ENCODE measurements around the gene ASMTL.
"Not testable (repeated sequence)": the region's sequence is repeated elsewhere in the genome, so short reads cannot be mapped to it uniquely, and the experiment has no call there.

The ASMTL gene, protein sequence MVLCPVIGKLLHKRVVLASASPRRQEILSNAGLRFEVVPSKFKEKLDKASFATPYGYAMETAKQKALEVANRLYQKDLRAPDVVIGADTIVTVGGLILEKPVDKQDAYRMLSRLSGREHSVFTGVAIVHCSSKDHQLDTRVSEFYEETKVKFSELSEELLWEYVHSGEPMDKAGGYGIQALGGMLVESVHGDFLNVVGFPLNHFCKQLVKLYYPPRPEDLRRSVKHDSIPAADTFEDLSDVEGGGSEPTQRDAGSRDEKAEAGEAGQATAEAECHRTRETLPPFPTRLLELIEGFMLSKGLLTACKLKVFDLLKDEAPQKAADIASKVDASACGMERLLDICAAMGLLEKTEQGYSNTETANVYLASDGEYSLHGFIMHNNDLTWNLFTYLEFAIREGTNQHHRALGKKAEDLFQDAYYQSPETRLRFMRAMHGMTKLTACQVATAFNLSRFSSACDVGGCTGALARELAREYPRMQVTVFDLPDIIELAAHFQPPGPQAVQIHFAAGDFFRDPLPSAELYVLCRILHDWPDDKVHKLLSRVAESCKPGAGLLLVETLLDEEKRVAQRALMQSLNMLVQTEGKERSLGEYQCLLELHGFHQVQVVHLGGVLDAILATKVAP

DNA sequence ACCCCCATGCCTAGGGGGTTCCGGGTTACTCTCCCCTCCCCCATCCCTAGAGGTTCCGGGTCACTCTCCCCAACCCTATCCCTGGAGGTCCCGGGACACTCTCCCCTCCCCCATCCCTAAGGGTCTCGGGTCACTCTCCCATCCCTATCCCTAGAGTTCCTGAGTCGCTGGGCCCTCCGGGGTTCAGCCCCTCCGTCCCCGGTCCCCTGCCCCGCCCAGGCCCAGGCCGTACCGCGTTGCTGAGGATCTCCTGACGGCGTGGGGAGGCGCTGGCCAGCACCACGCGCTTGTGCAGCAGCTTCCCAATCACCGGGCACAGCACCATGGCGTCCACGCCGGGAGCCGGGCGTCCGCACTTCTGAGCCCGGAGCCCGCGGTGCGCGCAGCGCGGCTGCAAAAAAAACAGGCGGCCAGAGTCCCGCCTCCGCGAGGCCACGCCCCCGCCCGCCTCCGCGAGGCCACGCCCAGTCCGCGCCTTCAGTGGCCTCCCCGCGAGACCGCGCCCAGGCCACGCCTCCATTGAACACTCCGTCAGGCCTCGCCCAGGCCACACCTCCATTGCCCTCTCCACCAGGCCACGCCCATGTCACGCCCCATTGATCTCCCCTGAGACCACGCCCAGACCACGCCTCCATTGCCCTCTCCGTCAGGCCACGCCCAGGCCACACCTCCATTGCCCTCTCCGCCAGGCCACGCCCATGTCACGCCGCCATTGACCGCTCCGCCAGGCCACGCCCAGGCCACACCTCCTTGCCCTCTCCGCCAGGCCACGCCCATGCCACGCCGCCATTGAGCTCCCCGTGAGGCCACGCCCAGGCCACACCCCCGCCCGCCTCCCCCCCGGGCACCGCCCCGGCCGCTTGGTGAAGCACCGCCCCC, at the start of gene ASMTL:
TSS of gene ASMTL (minus strand) at position 394 of the 879 bp plus-strand sequence. CDS start at position 325, 69 bp downstream.
- DNase-seq = peak; percentile 99 to 100 (median 100)

DNA sequence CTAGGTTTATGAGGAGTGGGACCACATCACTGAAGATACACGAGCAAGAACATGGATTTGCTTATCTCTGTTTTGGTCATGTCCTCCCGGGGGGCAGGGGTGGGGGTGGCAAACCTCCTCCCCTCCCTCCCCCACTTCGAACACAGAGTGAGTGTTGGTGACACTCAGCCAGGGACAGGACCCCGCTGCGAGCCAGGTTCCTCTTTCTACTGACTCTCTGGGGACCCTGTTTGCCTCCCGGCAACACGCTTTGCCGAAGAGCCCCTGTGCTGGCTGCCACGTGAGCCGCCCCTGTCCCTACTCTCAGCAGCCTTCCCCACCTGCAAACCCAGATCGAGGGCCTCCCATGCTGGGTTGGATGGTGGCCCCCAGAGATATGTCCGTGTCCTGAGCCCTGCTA, 49.5 kb upstream of the ASMTL start:
- peak in 2 of 3 donors; percentile 7 to 17 for DNase-seq

DNA sequence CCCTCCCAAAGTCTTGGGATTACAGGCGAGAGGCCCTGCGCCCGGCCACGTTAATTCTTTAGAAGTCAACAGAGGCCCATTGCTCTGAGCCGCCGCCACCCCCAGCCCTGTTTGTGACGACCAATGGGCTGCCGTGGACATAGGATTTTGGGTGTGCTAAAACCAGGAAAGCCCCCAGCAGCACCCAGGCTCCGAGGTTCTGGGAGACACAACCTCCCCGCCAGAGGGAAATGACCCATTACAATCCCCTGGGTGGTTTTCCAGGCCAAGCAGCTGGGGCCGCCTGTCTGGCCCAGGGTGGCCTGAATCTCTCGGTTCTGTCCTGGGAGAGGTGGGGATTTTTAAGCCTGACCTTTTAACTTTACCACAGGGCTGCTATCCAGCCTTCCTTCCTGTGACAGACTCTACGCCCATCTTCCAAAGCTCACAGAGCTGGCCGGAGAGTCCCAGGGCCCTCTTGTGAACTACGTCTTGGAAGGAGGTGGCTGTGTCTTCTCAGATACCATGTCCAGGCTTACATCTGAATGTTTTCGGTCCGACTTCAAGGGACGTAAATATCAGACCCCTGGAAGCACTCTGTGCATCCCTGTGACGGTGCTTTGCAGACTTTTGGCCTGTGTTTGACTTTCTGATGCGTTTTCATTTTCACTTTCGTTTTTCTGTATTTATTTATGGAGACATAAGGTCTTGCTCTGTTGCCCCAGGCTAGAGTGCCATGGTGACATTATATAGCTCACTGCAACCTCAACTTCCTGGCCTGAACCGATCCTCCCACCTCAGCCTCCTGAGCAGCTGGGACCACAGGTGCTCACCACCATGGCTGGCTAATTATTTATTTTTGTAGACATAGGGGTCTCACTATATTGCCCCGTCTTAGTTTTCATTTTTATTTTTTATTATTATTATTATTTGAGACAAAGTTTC, 48.3 kb upstream of the ASMTL start:
- peak; percentile 28 to 54 (median 34) for DNase-seq

DNA sequence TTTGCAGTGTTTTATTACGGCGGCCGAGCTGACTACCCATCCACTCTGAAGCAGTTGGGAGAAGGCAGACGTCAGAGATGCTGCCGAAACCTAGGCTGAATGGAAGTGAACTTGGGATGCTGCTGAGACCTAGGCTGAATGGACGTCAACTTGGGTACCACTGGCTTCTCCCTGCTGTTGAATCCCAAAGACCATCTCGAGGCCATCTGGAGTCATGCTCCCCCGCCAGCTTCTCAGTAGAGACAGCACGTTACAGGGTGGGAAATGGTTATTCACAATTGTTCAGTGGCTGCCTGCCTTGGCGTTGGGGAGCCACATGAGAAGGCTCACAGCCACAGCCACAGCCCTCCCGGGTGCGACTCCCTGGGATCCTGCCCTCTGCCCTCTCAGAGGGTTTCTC, 43.4 kb upstream of the ASMTL start:
- no peak for DNase-seq

DNA sequence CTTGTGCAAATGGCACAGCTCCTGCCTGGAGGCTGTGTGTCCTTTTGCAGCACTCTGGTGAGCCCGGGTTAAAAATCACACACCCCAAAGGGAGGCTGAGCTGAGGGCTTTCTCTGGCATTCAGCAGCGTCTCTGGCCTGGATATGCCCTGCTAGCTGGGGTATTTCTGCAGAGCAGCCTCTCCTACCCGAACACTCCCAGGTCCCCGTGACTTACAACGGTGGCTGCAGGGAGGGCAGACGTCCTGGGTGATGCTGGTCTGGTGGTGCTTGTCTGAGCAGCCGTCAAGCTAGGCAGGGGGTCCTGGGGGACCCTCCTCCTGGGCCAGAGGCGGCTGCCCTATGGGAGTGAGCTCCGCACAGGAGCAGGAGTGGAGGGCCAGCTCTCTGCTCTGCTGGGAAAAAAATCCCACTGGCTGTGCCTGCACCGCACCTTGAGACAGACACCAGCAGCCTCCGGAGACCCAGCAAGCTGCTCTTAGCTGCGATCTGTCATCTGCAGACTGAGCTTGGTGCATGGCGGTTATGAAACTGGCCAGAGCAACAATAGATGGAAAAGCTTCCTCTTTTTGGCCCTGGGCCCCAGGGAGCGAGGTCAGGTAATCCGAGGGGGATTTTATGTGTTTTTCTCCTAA, 41.3 kb upstream of the ASMTL start:
- peak; percentile 71 to 72 (median 72) for DNase-seq

DNA sequence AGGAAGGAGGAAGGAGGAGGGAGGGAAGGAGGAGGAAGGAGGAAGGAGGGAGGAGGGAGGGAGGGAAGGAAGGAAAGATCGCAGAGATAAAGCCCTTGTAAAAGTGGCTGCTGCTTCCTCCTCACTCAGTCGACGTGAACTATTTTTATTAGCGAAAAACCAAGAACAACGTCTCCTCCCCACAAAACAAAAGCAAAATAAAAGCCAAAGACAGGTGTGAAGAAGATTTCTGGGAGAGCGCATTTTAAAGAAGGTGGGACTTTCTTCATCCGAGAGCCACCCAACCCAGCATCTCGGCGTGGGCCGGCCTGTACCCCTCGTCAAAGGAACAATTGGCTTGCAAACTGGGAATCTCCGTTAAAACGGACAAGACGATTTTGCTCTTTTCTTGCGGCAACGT, 40.7 kb upstream of the ASMTL start:
- DNase-seq = no peak

DNA sequence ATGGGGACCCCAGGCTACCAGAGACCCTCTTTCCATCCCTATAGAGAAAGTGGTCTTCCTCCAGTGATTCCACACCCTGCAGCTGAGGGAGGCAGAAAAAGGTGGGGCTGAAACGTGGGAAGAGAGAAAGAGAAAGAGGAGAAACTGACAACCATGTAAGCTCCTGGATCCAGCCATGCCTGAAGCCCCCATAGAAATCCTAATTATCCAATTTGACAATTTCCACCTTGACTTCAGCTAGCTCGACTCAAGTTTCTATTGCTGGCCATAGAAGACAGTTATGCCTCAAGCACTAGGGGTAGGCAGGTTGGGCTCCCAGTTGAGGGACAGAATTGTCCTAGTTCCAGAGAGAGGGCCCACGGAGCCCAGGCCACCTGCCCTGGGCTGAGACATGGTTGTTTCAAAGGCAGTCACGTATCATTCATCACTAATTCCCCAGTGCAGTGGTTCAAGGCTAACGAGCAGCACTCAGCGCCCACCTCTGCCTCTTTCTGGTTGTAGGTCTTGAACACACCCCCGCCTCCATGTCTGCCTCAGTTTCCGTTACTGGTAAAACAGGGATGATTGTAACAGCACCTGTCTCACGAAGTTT, 39.8 kb upstream of the ASMTL start:
- DNase-seq = no peak

DNA sequence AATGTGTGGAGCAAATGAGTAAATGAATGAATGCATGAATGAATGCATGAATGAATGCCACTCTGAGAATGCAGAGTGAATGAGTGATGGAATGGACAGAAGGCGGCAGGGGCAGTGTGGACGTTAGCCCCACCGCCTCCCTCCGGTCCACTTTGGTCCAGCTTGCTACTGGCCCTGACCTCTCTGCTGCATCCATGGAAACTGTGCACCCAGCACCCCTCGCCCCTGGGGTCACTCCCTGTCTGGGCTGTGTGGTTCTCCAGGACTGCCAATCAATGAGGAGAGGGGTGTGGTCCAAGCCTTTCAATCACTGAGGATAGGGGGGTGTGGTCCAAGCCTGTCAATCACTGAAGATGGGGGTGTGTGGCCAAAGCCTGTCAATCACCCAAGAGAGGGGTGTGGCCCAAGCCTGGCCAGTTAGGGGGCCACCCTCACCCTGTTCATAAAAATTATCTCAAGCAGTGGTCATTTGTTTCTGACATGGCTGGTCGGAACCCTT, 39.2 kb upstream of the ASMTL start:
- peak; percentile 34 to 55 (median 36) for DNase-seq

DNA sequence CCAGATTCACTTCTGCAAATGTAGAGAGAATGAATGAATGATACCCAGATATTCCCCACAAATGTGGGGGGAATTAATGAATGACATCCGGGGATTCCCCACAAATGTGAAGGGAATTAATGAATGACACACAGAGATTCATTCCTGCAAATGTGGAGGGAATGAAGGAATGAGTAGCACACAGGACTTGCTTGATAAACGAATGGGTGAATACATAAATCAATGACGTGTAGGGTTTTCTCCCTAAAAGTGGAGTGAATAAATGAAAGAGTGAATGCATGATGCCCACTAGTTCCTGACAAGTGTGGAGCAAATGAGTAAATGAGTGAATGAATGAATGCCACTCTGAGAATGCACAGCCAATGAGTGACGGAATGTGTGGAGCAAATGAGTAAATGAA, 38.5 kb upstream of the ASMTL start:
- DNase-seq = not testable (repeated sequence)

DNA sequence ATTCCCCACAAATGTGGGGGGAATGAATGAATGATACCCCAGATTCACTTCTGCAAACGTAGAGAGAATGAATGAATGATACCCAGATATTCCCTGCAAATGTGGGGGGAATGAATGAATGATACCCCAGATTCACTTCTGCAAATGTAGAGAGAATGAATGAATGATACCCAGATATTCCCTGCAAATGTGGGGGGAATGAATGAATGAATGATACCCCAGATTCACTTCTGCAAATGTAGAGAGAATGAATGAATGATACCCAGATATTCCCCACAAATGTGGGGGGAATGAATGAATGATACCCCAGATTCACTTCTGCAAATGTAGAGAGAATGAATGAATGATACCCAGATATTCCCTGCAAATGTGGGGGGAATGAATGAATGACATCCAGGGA, 38.0 kb upstream of the ASMTL start:
- not testable (repeated sequence) for DNase-seq

DNA sequence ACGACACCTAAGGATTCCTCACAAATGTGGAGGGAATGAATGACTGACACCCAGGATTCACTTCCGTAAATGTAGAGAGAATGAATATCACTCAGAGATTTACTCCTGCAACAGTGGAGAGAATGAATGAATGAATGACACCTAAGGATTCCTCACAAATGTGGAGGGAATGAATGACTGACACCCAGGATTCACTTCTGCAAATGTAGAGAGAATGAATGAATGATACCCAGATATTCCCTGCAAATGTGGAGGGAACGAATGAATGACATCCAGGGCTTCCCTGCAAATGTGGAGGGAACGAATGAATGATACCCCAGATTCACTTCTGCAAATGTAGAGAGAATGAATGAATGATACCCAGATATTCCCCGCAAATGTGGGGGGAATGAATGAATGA, 36.6 kb upstream of the ASMTL start:
- not testable (repeated sequence) for DNase-seq

DNA sequence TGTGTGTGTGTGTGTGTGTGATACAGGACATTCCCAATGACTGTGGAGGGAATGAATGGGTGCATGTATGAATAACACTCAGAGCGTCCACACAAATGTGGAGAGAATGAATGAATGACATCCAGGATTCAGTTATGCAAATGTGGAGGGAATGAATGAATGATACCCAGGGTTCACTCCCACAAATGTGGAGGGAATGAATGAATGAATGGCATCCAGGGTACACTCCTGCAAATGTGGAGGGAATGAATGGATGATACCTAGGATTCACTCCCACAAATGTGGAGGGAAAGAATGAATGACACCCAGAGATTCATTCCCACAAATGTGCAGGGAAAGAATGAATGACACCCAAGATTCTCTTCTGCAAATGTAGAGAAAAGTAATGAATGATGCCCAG, 36.0 kb upstream of the ASMTL start:
- DNase-seq = no peak

DNA sequence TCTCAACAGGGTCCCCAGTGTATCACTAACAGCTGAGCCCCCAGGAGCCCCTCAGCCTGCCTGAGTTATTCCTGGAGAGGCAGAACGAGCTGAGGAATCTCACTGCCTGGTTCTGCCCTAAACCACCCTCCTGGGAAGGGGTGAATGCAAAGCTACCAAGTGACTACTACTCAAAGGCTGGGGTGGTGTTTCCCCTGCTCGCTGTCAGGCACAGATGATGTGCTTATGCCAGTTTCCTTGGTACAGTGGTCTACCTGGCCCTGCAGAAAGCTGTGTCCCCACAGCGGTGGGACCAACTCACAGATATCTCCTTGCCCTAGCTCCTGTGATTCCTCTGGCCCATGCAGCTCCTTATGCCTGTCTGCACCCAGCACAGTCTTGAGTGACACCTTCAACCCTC, 35.4 kb upstream of the ASMTL start:
- no peak for DNase-seq

DNA sequence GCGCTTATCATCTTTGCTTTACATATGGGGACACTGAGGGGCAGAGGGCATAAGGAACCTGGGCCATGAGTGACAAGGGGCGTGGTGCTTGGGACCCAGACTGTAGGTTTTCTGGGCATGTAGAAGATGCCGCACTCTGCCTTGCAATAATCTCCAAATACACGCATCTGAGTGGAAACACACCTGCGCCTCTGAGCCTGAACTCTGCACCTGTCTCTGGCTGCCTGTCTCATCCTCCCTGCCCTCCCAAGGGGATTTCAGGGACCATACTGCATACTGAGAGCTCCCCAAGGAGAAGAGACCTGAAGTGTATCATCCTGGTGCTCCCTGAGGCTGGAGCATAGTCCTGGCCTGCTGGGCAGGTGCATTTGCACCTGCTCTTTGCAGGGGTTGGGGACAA, 34.7 kb upstream of the ASMTL start:
- DNase-seq = no peak

DNA sequence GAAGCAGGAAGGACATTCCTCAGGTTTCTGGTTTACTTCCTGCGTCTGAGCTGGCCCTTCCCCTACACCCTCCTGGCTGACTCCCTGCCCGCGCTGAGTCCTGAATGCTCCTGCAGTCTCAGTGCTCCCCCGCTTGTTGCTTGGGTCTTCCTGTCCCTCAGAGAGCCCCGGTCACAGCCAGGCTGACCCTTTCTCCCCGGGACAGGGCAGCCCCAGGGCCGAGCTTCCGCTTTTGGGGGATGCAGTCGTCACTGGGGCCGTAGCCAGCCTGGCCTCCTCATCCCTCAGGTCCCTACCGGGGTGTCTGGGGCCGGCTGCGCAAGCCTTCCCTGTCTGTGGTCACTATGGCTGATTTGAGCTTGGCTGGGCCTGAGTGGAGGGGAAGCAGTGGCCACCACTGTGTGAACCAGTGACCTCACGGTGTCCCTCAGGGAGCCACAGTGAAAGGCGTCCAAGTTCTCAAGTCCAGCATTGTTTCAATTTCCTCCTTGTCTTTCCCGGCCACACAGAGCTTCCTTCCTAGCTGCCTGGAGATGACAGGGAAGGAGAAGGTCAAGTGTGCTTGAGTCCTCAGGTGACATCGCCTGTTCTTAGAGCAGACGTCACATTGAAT, 34.1 kb upstream of the ASMTL start:
- DNase-seq = peak in 2 of 3 donors; percentile 12 to 33

DNA sequence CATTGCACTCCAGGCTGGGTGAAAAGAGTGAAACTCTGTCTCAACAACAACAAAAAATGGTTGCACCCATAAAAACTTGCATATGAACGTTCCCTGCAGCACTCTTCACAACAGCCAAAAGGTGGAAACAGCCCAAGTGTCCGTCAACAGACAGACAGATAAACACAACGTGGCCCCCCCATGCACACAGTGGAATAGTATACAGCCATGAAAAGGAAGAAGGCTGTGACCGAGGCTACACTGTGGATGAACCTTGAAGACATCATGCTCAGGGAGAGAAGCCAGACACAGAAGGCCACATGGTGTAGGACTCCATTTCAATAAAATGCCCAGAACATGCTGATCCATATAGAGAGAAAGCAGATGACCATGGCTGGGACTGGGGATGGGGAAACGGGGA, 33.5 kb upstream of the ASMTL start:
- no peak for DNase-seq

DNA sequence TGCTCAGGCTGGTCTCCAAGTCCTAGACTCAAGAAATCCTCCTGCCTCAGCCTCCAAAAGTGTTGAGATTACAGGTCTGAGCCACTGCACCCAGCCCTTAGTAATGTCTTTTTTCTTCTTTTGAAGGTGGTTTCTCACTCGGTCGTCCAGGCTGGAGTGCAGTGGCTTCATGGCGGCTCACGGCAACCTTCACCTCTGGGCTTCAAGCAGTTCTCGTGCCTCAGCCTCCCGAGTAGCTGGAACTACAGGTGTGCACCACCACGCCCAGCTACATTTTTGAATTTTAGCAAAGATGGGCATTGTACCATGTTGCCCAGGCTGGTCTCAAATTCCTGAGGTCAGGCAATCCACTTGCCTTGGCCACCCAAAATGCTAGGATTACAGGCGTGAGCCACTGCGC, 32.3 kb upstream of the ASMTL start:
- no peak for DNase-seq

DNA sequence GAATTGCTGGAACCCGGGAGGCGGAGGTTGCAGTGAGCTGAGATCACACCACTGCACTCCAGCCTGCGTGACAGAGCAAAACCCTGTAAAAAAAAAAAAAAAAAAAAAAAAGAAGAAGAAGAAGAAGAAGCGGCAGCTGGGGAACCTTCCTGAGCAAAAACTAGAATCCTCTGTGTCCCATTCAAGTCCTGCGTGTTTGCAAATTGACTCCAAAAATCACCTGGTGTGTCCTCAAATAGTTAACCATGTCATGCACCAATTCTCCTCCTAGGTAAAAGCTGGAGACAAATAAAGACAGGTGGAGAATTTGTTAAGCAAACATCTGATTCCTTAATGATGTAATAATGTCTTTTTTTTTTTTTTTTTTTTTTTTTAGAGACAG, 31.9 kb upstream of the ASMTL start:
- DNase-seq = peak; percentile 17 to 52 (median 43)

DNA sequence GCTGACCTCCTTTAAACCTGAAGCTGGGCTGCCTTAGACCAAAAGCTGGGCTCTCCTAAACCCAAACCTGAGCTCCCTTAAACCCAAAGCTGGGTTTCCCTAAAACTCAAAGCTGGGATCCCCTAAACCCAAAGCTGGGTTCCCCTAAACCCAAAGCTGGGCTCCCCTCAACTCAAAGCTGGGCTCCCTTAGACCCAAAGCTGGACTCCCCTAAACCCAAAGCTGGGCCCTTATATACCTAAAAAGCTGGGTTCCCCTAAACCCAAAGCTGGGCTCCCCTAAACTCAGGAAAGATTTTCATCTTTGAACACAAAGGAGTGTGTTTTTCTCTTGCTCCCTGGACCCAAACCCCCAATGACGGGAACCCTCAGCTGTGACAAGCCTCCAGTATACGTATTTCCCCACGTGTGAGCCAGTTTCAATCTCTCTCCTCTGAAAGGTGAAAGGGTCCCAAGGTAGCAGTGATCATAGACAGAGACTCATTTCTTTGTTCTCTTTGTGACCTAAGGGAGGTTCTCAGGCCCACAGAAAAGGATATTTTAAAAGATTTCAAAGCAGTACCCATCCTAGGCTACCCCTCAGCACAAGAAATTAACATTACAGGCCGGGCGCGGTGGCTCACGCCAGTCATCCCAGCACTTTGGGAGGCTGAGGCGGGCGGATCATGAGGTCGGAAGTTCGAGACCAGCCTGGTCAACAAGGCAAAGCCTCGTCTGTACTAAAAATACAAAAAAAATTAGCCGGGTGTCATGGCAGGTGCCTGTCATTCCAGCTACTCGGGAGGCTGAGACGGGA, 31.3 kb upstream of the ASMTL start:
- no peak for DNase-seq

DNA sequence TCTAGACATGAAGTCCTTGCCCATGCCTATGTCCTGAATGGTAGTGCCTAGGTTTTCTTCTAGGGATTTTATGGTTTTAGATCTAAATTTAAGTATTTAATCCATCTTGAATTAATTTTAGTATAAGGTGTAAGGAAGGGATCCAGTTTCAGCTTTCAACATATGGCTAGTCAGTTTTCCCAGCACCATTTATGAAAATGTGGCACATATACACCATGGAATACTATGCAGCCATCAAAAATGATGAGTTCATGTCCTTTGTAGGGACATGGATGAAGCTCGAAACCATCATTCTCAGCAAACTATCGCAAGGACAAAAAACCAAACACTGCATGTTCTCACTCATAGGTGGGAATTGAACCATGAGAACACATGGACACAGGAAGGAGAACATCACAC, 29.8 kb upstream of the ASMTL start:
- not testable (repeated sequence) for DNase-seq
